ENCODE results near the gene RIMS1.

The RIMS1 gene

GRCh38 chr6:72376736-72377135 is 490.4 kb downstream of the RIMS1 start:
- TF ChIP-seq CTCF (IDR thresholded peaks at IDR 0.05; ENCODE audit: borderline replicate concordance, control extremely low read depth, extremely low read depth, insufficient read depth, missing control alignments) = no peak
- in situ Hi-C loops (cut with MboI; ENCODE audit: low sequenced_read_pairs, unreplicated experiment) = no loop called here
- DNase-seq (ENCODE audit: low spot score) = no peak

GRCh38 chr6:72381076-72381475 is 494.7 kb downstream of the RIMS1 start:
- TF ChIP-seq CTCF (IDR thresholded peaks at IDR 0.05; ENCODE audit: borderline replicate concordance, control extremely low read depth, extremely low read depth, insufficient read depth, missing control alignments) = no peak
- DNase-seq (ENCODE audit: low spot score) = no peak
- in situ Hi-C loops (cut with MboI; ENCODE audit: low sequenced_read_pairs, unreplicated experiment) = no loop called here

- no peak for TF ChIP-seq CTCF (IDR thresholded peaks at IDR 0.05; ENCODE audit: borderline replicate concordance, control extremely low read depth, extremely low read depth, insufficient read depth, missing control alignments)
- in situ Hi-C loops (cut with MboI; ENCODE audit: low sequenced_read_pairs, unreplicated experiment) = no loop called here
- peak; percentile 46 for DNase-seq (ENCODE audit: low spot score)
Observed at GRCh38 chr6:72382602-72383529, 496.5 kb downstream of the RIMS1 start.

- no peak for TF ChIP-seq CTCF (IDR thresholded peaks at IDR 0.05; ENCODE audit: borderline replicate concordance, control extremely low read depth, extremely low read depth, insufficient read depth, missing control alignments)
- in situ Hi-C loops (cut with MboI; ENCODE audit: low sequenced_read_pairs, unreplicated experiment) = no loop called here
- no peak for DNase-seq (ENCODE audit: low spot score)
Observed at GRCh38 chr6:72386324-72386723, 500.0 kb downstream of the RIMS1 start.

GRCh38 chr6:72389698-72390097 is 503.3 kb downstream of the RIMS1 start:
- TF ChIP-seq CTCF (IDR thresholded peaks at IDR 0.05; ENCODE audit: borderline replicate concordance, control extremely low read depth, extremely low read depth, insufficient read depth, missing control alignments) = no peak
- in situ Hi-C loops (cut with MboI; ENCODE audit: low sequenced_read_pairs, unreplicated experiment) = no loop called here
- no peak for DNase-seq (ENCODE audit: low spot score)

GRCh38 chr6:72390548-72390947 is 504.2 kb downstream of the RIMS1 start:
- no peak for DNase-seq (ENCODE audit: low spot score)
- in situ Hi-C loops (cut with MboI; ENCODE audit: low sequenced_read_pairs, unreplicated experiment) = no loop called here
- no peak for TF ChIP-seq CTCF (IDR thresholded peaks at IDR 0.05; ENCODE audit: borderline replicate concordance, control extremely low read depth, extremely low read depth, insufficient read depth, missing control alignments)

Measured in GM13976 (cell line).